CD4-positive, alpha-beta T cell treated with Interferon gamma for 1 hour (primary cell): ENCODE data around the gene IGSF8.
A peak's percentile ranks its signal among the peaks of the same experiment; 100 is the strongest.
"Not testable (repeated sequence)": the region's sequence is repeated elsewhere in the genome, so short reads cannot be mapped to it uniquely, and the experiment has no call there.

Experiments
- DNase-seq: peaks from one replicate; pipeline ENCODE4 v3.0.0-alpha.2; 2020

Gene IGSF8

DNA sequence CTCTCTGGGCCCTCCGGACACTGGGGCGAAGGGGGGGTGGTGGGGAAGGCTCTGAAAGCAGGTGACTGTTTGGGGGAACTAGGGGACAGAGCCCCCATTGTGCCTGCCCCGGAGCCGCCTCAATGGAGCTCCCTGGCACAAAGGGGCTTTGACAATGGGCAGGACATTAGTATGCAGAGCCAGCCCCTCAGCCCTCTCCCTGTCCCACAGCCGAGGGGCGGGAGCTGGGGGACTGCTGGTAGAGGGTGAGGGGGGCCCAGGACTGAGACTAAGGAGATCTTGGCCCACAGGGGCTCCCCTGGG is 36.2 kb downstream of the IGSF8 start:
- DNase-seq, result no peak

DNA sequence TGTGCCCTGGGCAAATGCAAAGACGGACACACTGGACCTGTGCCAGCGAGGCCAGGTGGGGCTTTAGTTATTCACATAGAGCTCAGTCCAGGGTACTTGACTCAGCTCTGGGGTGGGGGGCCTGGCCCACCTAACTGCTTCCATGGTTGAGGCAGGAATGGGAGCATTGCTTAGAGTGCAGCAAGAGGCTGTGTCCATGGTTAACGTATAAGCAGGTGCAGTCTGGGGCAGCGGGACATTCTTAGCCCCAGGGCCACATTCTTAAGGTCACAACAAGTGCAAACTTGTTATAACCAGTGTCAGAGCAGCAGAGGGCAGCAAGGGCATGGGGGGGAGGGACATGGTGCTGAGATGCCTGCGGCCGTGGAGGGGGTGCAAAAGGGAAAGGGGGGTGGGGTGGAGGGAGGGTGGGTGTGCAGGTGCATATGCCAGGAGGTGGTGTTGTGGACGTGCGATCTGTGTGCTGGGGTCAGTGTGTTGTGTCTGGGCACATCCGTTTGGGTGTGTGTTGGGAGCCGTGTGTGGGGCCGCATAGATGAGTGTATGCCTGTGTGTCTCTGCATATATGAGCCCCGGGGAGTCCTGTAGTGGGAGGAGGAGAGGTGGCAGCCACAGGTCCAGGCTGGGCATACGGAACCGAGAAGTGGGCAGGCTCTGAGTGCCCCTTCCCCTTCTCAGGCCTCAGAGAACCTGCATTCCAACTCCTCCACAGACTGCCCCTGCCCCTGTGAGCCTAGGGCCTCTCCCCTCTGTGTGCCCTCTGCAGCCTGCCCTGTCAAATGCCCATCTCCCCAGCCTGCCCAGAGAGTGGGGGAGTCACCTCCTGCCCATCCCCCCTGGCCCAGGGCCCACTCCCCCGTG is 36.8 kb downstream of the IGSF8 start:
- no peak for DNase-seq

DNA sequence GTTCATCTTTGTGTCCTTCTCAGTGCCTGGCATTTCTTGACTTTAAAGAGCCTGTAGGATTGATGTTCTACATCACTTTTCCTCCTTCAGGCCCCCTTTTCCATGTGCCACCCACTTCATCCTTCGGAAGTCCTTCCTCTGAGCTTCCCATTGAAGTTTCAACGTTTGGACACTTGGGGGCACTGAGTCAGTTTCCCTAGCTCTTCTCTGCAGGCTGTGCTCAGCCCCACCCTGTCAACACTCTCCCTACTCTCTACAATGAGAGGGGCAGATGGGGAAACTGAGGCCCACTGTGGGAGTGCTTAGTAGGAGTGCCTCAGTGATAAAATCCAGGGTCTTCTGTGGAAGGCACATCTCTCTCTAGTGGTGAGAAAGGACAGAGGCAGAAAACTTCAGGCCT is 40.3 kb downstream of the IGSF8 start:
- no peak for DNase-seq

- no peak for DNase-seq
Measured at GRCh38 chr1:160056648-160057169, 41.7 kb downstream of the IGSF8 start.

GRCh38 chr1:160053548-160054365 is 44.7 kb downstream of the IGSF8 start:
- DNase-seq, result no peak

GRCh38 chr1:160052936-160053335 is 45.5 kb downstream of the IGSF8 start:
- no peak for DNase-seq

DNA sequence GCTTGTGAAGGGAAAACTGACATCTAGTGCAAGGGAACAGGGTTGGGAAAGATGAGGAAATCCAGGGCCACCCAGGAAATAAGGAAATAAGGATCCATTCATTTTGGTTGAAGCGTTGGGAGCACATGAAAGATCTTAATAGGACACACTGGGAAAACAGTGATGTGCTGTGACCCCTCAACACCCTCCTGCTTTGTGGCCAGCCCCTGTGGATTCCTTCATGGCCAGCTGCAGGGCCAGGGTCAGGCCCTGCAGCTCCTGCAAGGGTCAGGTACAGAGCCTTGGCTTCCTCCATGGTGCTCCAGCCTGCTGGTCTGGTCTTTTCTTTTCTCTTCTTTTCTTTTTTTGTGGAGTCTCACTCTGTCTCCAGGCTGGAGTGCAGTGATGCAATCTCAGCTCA is 47.8 kb downstream of the IGSF8 start:
- no peak for DNase-seq

DNA sequence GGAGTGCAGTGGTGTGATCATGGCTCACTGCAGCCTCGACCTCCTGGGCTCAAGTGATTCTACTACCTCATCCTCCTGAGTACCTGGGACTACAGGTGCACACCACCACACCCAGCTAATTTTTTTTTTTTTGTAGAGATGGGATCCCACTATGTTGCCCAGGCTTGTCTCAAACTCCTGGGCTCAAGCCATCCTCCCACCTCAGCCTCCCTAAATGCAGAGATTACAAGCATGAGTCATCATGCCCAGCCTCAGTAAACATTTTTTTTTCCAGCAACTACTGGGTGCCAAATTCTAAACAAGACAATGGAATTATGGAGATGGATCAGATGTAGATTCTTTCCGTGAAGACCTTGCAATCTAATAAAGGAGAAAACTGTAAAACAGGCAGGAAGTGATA is 48.2 kb downstream of the IGSF8 start:
- DNase-seq, result not testable (repeated sequence)

DNA sequence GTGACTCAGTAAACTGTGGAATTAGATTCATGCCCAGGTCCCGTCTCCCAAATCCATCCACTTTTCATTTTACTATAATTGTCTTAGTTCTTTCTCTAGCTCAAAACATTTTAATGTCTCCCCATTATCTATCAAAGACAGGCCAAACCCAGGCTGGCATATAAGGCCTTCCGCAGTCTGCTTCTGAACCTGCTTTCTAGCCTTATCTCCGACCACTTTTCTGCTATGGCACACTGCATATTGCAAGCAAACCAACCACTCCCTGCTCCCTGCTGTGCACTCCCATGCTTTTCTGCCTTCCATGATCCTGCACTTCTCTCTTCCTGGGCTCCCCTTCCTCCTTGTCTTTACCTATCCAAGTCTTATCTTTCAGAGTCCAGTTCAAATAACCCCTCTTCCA is 49.3 kb downstream of the IGSF8 start:
- DNase-seq, result no peak

GRCh38 chr1:160048335-160048734 is 50.1 kb downstream of the IGSF8 start:
- DNase-seq, result no peak

DNA sequence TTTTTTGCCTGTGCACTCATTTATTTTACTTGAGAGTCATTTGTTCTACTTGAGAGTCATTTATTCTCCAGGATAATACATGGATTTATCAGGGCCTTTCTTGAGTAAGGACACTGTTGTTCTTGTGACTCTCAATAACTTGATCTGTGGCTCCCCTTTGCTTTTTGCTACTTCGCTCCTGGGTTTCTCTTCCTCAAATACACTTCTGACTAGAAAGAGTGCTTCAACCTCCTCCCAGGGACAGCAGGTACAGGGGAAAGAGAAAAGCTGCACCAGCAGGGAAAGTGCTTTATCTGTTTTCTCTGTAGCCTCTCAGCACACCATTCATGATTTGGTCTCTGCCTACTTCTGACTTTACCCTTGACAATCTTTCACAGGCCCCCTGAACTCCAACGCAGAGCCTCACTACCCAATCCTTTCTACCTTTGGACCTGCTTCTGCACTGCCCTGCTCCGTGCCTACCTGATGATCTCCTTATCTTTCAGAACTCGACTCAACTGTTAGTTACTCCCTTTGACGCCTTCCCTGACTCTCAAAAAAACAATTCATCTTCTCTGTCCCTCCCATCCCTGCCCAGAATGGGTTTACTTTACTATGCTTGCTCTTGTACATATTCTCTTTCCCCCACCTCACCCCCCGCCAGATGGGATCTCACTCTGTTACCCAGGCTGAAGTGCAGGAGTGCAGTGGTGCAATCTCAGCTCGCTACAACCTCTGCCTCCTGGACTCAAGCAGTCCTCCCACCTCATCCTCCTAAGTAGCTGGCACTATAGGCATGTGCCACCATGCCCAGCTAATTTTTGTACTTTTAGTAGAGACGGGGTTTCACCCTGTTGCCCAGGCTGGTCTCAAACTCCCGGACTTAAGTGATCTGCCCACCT is 51.1 kb downstream of the IGSF8 start:
- no peak for DNase-seq

DNA sequence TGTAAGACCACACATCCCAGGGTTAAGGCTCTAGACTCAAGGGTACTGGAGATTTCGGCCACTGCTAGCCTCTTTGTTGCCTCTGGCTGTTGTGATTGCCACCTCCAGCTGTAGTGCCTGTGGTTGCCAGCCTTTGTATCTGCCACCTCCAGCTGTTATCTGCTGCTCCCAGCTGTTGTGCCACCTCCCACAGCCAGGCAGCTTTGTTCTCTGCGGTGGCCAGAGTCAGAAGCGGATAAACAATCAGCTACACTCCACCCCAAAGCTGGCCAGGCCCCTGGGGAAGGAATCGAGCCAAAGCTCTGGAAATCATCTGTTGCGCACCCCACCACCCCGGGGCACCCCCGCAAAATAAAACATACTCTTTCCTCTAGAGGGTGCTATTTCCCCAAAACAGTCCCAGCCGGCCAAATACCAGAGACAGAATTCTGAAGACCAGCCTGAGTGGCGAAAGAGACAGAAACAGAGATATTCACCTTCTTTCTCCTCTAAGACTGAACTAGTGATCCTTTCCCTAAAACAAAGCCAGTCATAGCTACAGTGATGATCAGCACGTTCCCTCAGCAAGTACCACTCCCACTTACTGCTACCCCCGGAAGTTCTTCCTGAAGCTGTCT is 51.8 kb downstream of the IGSF8 start:
- peak; percentile 20 for DNase-seq

DNA sequence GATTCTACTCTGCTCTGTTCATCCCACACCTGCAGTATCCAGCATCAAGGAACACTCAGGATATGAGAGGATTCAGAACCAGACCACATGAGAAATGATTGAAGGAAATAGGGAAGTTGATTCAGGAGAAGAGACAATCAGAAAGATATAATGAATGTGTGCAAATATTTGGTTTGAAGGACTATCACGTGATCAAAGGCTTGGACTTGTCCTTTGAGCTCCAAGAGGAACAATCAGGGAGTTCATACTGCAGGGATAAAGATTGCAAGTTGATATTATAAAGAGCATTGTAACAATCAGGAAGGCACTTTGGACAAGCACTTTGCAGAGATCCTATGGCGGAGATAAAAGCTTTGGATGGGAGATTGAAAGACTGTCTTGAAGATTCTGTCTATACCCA is 52.8 kb downstream of the IGSF8 start:
- DNase-seq, result no peak

DNA sequence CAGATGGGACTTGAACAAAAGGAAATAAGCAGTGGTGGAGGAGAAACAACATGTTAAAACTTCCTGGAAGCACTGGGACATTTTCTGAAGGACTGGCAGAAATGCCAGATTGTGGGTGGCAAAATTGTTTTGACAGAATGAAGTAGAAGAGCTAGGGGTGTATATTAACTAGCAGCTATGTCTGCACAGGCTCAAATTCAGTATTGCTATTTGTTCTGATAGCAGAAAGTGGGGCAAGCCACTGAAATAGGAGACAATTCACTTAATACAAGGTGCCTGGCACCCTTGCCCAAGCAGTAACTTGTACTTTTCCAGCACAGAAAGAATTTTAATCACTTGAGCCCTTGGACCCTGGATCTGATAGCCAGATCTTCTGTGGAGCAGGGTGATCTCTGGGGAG is 54.9 kb downstream of the IGSF8 start:
- no peak for DNase-seq
